IMR-90 (cell line): Measurements from ENCODE around the gene OR2T1.
"Not testable (repeated sequence)": the region's sequence is repeated elsewhere in the genome, so short reads cannot be mapped to it uniquely, and the experiment has no call there.

Experiments used
- CHD1 ChIP-seq: IDR thresholded peaks from 2 replicates; pipeline ENCODE4 v1.6.1; 2012; ENCODE audit warnings: low read depth, low read length, improper control_type of control experiment
- FOS ChIP-seq: fragments of 150-350 bp; IDR thresholded peaks from 2 replicates; pipeline ENCODE4 v1.6.1; 2016; ENCODE audit warnings: low read depth, low read length
- MAZ ChIP-seq: IDR thresholded peaks from 2 replicates; pipeline ENCODE4 v1.6.1; 2012; ENCODE audit warnings: low read depth, mild to moderate bottlenecking, low read length, improper control_type of control experiment, moderate library complexity, borderline replicate concordance
- POLR2A ChIP-seq: IDR thresholded peaks from 2 replicates; pipeline ENCODE4 v1.6.1; 2012; ENCODE audit warnings: mild to moderate bottlenecking, low read depth, low read length
- RAD21 ChIP-seq: IDR thresholded peaks from 2 replicates; pipeline ENCODE4 v1.6.1; 2012; ENCODE audit warnings: low read length, improper control_type of control experiment
- RCOR1 ChIP-seq: IDR thresholded peaks from 2 replicates; pipeline ENCODE4 v1.6.1; 2012; ENCODE audit warnings: mild to moderate bottlenecking, low read length, improper control_type of control experiment; ENCODE audit not compliant: insufficient replicate concordance
- RFX5 ChIP-seq: IDR thresholded peaks from 2 replicates; pipeline ENCODE4 v1.8.0; 2012; ENCODE audit warnings: low read depth, mild to moderate bottlenecking, low read length, moderate library complexity
- SMC3 ChIP-seq: fragments of 150-350 bp; IDR thresholded peaks from 2 replicates; pipeline ENCODE4 v1.6.1; 2016; ENCODE audit warnings: low read depth, mild to moderate bottlenecking, antibody characterized with exemption, low read length, moderate library complexity
- TF ChIP-seq, protein P1 (sequence below): conservative IDR thresholded peaks from 2 replicates; pipeline ENCODE4 v1.5.1; 2012; ENCODE audit warnings: mild to moderate bottlenecking, low read depth, low read length, improper control_type of control experiment
- TF ChIP-seq, protein P2 (sequence below): fragments of 150-350 bp; IDR thresholded peaks from 2 replicates; pipeline ENCODE4 v1.6.1; 2016; ENCODE audit warnings: low read depth, mild to moderate bottlenecking, low read length, moderate library complexity, borderline replicate concordance

DNA sequence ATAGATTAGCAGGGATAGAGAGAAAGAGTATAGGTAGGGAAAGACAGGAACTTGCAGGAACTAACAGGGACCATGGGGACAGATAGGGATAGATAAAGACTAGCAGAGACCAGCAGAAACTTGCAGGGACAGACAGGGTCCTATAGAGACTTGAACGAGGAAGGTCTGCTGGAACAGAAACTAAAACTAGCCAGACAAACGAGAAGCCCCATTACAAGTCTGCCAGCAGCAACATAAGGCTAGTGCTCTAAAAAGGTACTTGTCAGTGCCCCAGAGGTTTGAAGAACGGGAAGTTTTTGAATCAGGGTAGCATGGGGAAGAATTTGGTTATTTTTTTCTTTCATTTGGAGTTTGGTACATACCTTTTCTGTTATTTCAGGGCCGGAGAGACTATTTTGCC, 29.4 kb downstream of the OR2T1 start:
- TF ChIP-seq, protein P1, sequence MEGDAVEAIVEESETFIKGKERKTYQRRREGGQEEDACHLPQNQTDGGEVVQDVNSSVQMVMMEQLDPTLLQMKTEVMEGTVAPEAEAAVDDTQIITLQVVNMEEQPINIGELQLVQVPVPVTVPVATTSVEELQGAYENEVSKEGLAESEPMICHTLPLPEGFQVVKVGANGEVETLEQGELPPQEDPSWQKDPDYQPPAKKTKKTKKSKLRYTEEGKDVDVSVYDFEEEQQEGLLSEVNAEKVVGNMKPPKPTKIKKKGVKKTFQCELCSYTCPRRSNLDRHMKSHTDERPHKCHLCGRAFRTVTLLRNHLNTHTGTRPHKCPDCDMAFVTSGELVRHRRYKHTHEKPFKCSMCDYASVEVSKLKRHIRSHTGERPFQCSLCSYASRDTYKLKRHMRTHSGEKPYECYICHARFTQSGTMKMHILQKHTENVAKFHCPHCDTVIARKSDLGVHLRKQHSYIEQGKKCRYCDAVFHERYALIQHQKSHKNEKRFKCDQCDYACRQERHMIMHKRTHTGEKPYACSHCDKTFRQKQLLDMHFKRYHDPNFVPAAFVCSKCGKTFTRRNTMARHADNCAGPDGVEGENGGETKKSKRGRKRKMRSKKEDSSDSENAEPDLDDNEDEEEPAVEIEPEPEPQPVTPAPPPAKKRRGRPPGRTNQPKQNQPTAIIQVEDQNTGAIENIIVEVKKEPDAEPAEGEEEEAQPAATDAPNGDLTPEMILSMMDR, result not testable (repeated sequence)
- not testable (repeated sequence) for TF ChIP-seq MAZ, POLR2A, RAD21, FOS, CHD1, RCOR1, SMC3, RFX5
- TF ChIP-seq, protein P2, sequence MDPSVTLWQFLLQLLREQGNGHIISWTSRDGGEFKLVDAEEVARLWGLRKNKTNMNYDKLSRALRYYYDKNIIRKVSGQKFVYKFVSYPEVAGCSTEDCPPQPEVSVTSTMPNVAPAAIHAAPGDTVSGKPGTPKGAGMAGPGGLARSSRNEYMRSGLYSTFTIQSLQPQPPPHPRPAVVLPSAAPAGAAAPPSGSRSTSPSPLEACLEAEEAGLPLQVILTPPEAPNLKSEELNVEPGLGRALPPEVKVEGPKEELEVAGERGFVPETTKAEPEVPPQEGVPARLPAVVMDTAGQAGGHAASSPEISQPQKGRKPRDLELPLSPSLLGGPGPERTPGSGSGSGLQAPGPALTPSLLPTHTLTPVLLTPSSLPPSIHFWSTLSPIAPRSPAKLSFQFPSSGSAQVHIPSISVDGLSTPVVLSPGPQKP, result not testable (repeated sequence)
